Retina (tissue), 1 donor: ENCODE data around the gene ZNF614.
"Not testable (repeated sequence)": the region's sequence is repeated elsewhere in the genome, so short reads cannot be mapped to it uniquely, and the experiment has no call there.

Source experiments
- DNase-seq: peaks from one replicate; pipeline ENCODE4 v3.0.0-alpha.2; 2016

Gene ZNF614

GRCh38 chr19:51986309-51987291, 41.6 kb downstream of the ZNF614 start, which contains the start of gene ZNF350:
ZNF350 (minus strand) TSS chr19:51986840; CDS start chr19:51974360, 12,480 bp downstream.
- DNase-seq = peak; percentile 87

DNA sequence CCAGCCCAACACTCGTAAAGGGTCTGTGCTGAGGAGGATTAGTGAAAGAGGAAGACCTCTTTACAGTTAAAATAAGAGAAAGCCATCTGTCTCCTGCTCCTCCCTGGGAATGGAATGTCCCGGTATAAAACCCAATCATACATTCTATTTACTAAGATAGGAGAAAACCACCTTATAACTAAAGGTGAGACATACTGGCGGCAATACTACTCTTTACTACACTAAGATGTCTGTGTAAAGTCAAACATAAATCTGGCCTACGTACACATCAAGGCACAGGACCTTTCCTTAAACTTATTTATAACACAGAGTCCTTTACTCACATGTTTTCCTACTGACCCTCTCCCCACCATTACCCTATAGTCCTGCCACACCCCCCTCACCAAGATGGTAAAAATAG, 44.8 kb downstream of the ZNF614 start:
- no peak for DNase-seq

GRCh38 chr19:51980926-51981325, 47.3 kb downstream of the ZNF614 start:
- DNase-seq = not testable (repeated sequence)

DNA sequence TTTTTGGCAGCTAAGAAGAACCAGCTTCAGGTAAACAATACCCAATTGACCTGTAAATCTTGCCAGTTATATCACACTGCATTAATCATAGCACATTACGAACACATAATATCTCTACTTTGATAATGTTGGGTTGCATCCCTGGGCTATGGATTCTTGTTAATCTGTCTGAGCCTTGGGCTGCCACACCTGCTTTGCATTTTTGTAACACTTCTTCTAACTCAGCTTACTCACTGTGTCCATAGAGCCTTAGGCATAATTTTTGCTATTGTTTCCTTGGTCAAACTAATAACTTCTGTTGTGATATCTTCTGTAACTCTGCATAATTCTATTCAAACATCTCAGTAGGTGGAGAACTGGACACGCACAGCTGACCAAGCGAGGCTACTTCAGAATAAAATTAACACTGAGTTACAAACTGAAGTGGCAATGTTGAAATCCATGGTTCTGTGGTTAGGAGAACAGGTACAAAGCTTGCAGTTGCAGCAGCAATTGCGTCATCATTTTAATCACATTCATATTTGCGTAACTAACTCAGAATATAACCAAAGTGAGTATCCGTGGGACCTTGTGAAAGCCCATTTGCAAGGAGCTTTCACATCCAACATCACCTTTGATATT, 48.0 kb downstream of the ZNF614 start:
- DNase-seq = no peak

GRCh38 chr19:51978882-51979281, 49.3 kb downstream of the ZNF614 start:
- no peak for DNase-seq

DNA sequence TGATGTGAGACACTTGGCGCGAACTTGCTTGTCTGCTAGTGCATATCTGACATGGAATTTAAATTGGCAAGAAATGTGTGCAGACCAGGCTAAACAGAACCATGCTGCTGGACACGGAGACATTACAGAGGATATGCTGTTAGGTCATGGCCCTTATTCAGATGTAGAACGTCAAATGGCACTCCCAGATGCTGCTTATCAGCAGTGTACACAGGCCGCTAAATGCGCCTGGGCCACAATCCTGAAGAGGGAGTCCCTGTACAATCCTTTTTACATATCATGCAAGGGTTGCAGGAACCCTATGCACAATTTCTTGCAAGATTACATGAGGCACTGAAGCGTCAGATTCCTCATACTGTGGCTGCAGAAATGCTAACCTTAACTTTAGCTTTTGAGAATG, 50.8 kb downstream of the ZNF614 start:
- no peak for DNase-seq

- no peak for DNase-seq
Observed at GRCh38 chr19:51976852-51977251, 51.3 kb downstream of the ZNF614 start.

- not testable (repeated sequence) for DNase-seq
Observed at GRCh38 chr19:51975787-51976186, 52.4 kb downstream of the ZNF614 start.

DNA sequence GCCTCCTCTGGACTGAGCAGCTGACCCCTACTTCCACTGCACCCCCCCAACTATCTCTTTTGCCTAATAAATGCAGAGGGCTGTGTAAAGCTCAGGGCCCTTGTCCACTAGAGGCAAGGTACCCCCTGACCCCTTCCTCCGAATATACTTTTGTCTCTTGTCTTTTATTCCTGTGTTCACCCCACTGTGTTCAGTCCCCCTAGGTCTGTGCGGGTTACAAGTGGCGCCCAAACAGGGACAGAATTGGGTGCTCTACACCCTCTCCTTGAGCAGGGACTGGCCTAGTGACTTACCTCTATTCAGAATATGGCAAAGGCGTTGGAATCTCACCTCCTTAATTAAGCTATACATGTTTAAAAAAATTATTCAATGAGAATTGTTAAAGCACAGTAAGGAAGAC, 56.6 kb downstream of the ZNF614 start:
- peak; percentile 7 for DNase-seq

DNA sequence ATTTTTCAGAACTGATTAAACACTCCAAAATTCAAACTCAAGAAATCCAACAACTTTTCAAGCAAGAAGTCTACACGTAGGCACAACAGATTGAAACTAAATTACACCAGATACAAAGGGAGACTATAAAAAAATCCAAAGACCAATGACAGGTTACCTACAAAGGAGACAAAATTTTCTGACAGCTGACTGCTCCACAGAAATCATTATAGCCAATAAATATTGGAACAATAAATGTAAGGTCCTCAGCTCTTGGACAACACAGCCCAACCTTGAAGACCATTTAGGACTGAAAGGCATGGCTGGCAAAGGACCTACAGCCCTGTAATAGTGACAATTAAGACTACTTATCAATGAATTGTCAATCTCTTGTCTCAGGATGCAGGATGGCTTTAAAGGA, 57.5 kb downstream of the ZNF614 start:
- DNase-seq = no peak

- DNase-seq = no peak
Observed at GRCh38 chr19:51965583-51965982, 62.6 kb downstream of the ZNF614 start.
